Measurements from ENCODE around the gene CSNK1E.
"Not testable (repeated sequence)": the region's sequence is repeated elsewhere in the genome, so short reads cannot be mapped to it uniquely, and the experiment has no call there.

CSNK1E gene

GRCh38 chr22:38317122-38317994, at the start of gene CSNK1E:
Gene CSNK1E (minus strand): TSS chr22:38317433. CDS start chr22:38314157, 3,276 bp downstream.
- peak; percentile 61 for DNase-seq (ENCODE audit: low read depth, low spot score)

GRCh38 chr22:38365829-38366228, 48.6 kb upstream of the CSNK1E start:
- not testable (repeated sequence) for DNase-seq (ENCODE audit: low read depth, low spot score)

- DNase-seq (ENCODE audit: low read depth, low spot score) = not testable (repeated sequence)
Observed at GRCh38 chr22:38365174-38365573, 47.9 kb upstream of the CSNK1E start.

GRCh38 chr22:38360560-38360959, 43.3 kb upstream of the CSNK1E start:
- not testable (repeated sequence) for DNase-seq (ENCODE audit: low read depth, low spot score)

- DNase-seq (ENCODE audit: low read depth, low spot score) = not testable (repeated sequence)
Observed at GRCh38 chr22:38359817-38360216, 42.6 kb upstream of the CSNK1E start.

GRCh38 chr22:38357971-38358370, 40.7 kb upstream of the CSNK1E start:
- not testable (repeated sequence) for DNase-seq (ENCODE audit: low read depth, low spot score)

- DNase-seq (ENCODE audit: low read depth, low spot score) = no peak
Observed at GRCh38 chr22:38355275-38355674, 38.0 kb upstream of the CSNK1E start.

GRCh38 chr22:38353701-38354100, 36.5 kb upstream of the CSNK1E start:
- no peak for DNase-seq (ENCODE audit: low read depth, low spot score)

- peak; percentile 30 for DNase-seq (ENCODE audit: low read depth, low spot score)
Observed at GRCh38 chr22:38353142-38353629, 36.0 kb upstream of the CSNK1E start.

- DNase-seq (ENCODE audit: low read depth, low spot score) = no peak
Observed at GRCh38 chr22:38352436-38352835, 35.2 kb upstream of the CSNK1E start.

GRCh38 chr22:38350444-38351359, 33.5 kb upstream of the CSNK1E start:
- DNase-seq (ENCODE audit: low read depth, low spot score) = no peak

GRCh38 chr22:38348751-38349496, 31.7 kb upstream of the CSNK1E start:
- DNase-seq (ENCODE audit: low read depth, low spot score) = no peak

GRCh38 chr22:38347944-38348750, 30.9 kb upstream of the CSNK1E start:
- no peak for DNase-seq (ENCODE audit: low read depth, low spot score)

- DNase-seq (ENCODE audit: low read depth, low spot score) = no peak
Observed at GRCh38 chr22:38347181-38347943, 30.1 kb upstream of the CSNK1E start.

- DNase-seq (ENCODE audit: low read depth, low spot score) = no peak
Observed at GRCh38 chr22:38346506-38346905, 29.3 kb upstream of the CSNK1E start.

- DNase-seq (ENCODE audit: low read depth, low spot score) = no peak
Observed at GRCh38 chr22:38345782-38346181, 28.5 kb upstream of the CSNK1E start.

GRCh38 chr22:38339893-38340292, 22.7 kb upstream of the CSNK1E start:
- not testable (repeated sequence) for DNase-seq (ENCODE audit: low read depth, low spot score)

- no peak for DNase-seq (ENCODE audit: low read depth, low spot score)
Observed at GRCh38 chr22:38338772-38339379, 21.6 kb upstream of the CSNK1E start.

GRCh38 chr22:38336699-38337098, 19.5 kb upstream of the CSNK1E start:
- DNase-seq (ENCODE audit: low read depth, low spot score) = no peak

Measured in activated CD4-positive, CD25-positive, alpha-beta regulatory T cell treated with anti-CD3 and anti-CD28 coated beads, Interleukin-2, amount 50 U/mL, for 16 hours (primary cell).